K562 (cell line): ENCODE data around the gene MGRN1. TPM values are rescaled to one million over a fixed set of nuclear protein-coding genes. Genes with fewer than 3 reads are reported as not detected.

Experiments used
- AFF1 ChIP-seq, 2 experiments: fragments of 450-650 bp; IDR thresholded peaks; 2 replicates each; pipeline ENCODE4 v1.6.1; 2018; ENCODE audit warnings: mild to moderate bottlenecking in 2 of 2, low read depth in 1 of 2; ENCODE audit not compliant: partially characterized antibody in 2 of 2
- BCL6 ChIP-seq: fragments of 250-450 bp; sonication (Bioruptor Pico); IDR thresholded peaks from 2 replicates; pipeline ENCODE4 v1.4.0; 2020
- C11orf30 ChIP-seq: fragments of 450-650 bp; IDR thresholded peaks from 2 replicates; pipeline ENCODE4 v1.6.1; 2016; ENCODE audit warnings: low read depth, mild to moderate bottlenecking
- E2F4 ChIP-seq: sonication (generic); formaldehyde crosslinking; IDR thresholded peaks from 2 replicates; pipeline ENCODE4 v1.8.0; 2022; ENCODE audit warnings: mild to moderate bottlenecking, low read depth, missing genetic modification reagents
- KDM1A ChIP-seq, 2 experiments: fragments of 450-650 bp; IDR thresholded peaks; 2 replicates each; pipeline ENCODE4 v1.6.1; 2016; ENCODE audit warnings: mild to moderate bottlenecking in 2 of 2
- NFE2 ChIP-seq: IDR thresholded peaks from 2 replicates; pipeline ENCODE4 v1.6.1; 2014; ENCODE audit warnings: antibody characterized with exemption, low read depth
- NKRF ChIP-seq: fragments of 450-650 bp; IDR thresholded peaks from 2 replicates; pipeline ENCODE4 v1.6.1; 2016; ENCODE audit warnings: borderline replicate concordance
- PHF8 ChIP-seq: fragments of 200-600 bp; sonication (generic); IDR thresholded peaks from 2 replicates; pipeline ENCODE4 v1.6.1; 2012; ENCODE audit warnings: mixed run types, mild to moderate bottlenecking, inconsistent platforms, low read length, moderate library complexity, borderline replicate concordance
- RREB1 ChIP-seq: fragments of 250-450 bp; sonication (Bioruptor Pico); IDR thresholded peaks from 2 replicates; pipeline ENCODE4 v1.4.0; 2020
- SUPT5H ChIP-seq: fragments of 450-650 bp; IDR thresholded peaks from 2 replicates; pipeline ENCODE4 v1.6.1; 2016
- ZHX1 ChIP-seq: fragments of 150-350 bp; conservative IDR thresholded peaks from 2 replicates; pipeline ENCODE4 v1.6.1; 2014; ENCODE audit warnings: low read length
- polyA plus RNA-seq, 8 experiments: library from polyadenylated mRNA; depleted of rRNA in 4 of 8; stranded (reverse) in 5 of 8; unstranded in 3 of 8; fragments of >200 nt; fragmentation: Nextera tagmentation in 2 of 8; fragmentation: Illumina TruSeq in 1 of 8; extraction: Ambion mirVana in 2 of 8; extraction: Trizol in 1 of 8; gene quantifications; 2 replicates each; pipeline versions ENCODE4 v1.2.1 to v1.2.3, GENCODE V29; 2011 to 2014; ENCODE audit warnings: inconsistent platforms in 1 of 8, missing spikeins in 1 of 8
- total RNA-seq, 7 experiments: library from RNA; depleted of rRNA in 6 of 7; stranded (reverse); fragments of >200 nt in 6 of 7; fragmentation: Illumina TruSeq in 2 of 7; extraction: Trizol in 2 of 7; gene quantifications; 2 replicates each; pipeline versions ENCODE4 v1.2.1 to v1.2.3, GENCODE V29; 2011 to 2021; ENCODE audit warnings: low replicate concordance in 1 of 7

MGRN1 gene
- total and polyA plus RNA-seq, 9 of the 15 experiments (the other 6 are each of a cell fraction or from before 2014, with no cell fraction given) = 0.15 to 37.9 (median 6.0) TPM

- TF ChIP-seq RREB1 (CRISPR knock-in tag) (no peak), NKRF (0 out of 2 replicates have a peak, but pooled peaks have one; percentile 41), KDM1A (IDR thresholded peaks at IDR 0.05) (peak in 1 of 2 experiments; percentile 35; a peak in 1 of 4 replicates), E2F4 (CRISPR knock-in tag) (no peak), NFE2 (no peak), PHF8 (no peak), BCL6 (CRISPR knock-in tag) (no peak), SUPT5H (peak; percentile 36; the same call in 1 of the 2 replicates), C11orf30 (no peak), AFF1 (IDR thresholded peaks at IDR 0.05; ENCODE audit: low read depth in 1 of 2, partially characterized antibody in 2 of 2) (no peak), ZHX1 (no peak)
These were observed 43.8 kb downstream of the MGRN1 start (continued) for GRCh38 chr16:4668313-4668960.
